HG02610 (cell line): ENCODE results near the gene GPRC5A.

Experiments used
- ATAC-seq: cut with Tn5 transposase; IDR thresholded peaks from one replicate; pipeline ENCODE4 v1.9.1; 2021; ENCODE audit warnings: mild to moderate bottlenecking, moderate library complexity; ENCODE audit not compliant: unreplicated experiment

GPRC5A gene

GRCh38 chr12:12883369-12884001, 7.9 kb upstream of the GPRC5A start:
- no peak for ATAC-seq

- ATAC-seq: no peak
These were observed 6.1 kb upstream of the GPRC5A start for GRCh38 chr12:12885096-12885792.

DNA sequence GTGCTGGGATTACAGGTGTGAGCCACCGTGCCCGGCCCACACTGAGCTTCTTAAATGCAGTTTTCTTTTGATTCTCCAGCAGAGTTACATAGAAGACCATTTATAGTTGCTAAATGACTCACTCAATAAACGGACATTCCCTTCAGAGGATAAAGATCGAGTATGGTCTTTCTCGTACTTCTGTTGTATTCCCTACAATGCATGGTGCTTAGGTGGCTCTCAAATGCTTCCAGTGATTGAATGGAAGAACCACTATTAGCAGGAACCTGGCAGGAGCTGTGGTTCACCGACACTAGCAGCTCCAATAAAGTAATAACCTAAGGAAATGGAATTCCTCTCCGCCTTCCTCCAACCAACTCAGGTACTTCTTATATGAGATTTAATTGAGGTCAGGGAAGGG, 3.9 kb upstream of the GPRC5A start:
- no peak for ATAC-seq

- no peak for ATAC-seq
These were observed 1.7 kb upstream of the GPRC5A start for GRCh38 chr12:12889701-12890100.

GRCh38 chr12:12890543-12891079, 751 bp upstream of the GPRC5A start:
- ATAC-seq: peak; percentile 65

DNA sequence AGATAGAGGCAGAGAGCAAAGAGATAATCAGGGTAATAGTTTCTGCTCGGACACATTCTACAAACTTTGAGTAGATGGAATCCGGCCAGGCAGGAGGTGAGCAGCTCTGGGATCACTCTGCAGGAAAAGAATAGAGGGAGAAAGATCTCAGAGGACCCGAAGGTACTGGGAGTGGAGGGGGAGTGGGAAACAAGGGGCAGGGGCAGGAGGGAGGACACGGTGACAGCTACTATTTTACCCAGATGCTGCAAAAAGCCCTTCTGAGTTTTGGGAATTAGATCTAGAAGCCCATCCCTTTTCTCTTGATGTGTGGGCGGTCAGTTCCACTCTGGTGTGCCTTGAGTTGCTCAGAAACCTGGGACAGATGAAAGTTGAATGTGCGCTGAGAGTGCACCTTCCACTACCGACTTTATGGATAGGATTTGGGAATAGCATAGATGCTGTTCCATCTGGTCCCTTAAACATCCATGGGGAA, 556 bp downstream of the GPRC5A start:
- ATAC-seq: no peak

DNA sequence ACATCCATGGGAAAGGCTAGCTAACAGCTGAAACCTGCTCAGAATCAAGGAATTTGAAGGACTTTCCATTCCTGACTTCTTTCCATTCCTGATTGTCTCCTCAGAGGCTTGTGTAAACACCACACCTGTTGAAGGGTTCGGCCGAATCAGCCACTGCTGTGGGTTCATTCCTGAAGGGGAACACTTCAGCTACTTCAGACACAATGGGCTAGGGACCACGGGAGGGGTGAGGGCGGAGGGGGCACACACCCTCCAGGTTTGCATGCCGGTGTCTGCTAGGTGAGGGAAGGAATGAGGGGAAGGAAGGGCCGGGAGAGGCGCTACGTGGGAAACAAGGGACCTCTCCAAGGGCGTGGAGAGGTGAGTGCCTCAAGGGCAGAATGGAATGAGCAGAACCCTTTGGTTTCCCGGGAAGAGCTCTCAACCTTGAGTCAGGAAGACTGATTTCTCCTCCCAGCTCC, 1.3 kb downstream of the GPRC5A start:
- ATAC-seq: no peak

- ATAC-seq: no peak
These were observed 2.1 kb downstream of the GPRC5A start for GRCh38 chr12:12893438-12893837.

GRCh38 chr12:12896260-12896659, 4.9 kb downstream of the GPRC5A start:
- ATAC-seq: no peak

GRCh38 chr12:12897302-12897701, 5.9 kb downstream of the GPRC5A start:
- ATAC-seq: no peak

GRCh38 chr12:12898136-12898717, 6.9 kb downstream of the GPRC5A start:
- ATAC-seq: no peak

GRCh38 chr12:12898911-12899511, 7.6 kb downstream of the GPRC5A start:
- no peak for ATAC-seq

- ATAC-seq: peak; percentile 93
These were observed 8.4 kb downstream of the GPRC5A start for GRCh38 chr12:12899530-12900380.

- no peak for ATAC-seq
These were observed 9.4 kb downstream of the GPRC5A start for GRCh38 chr12:12900786-12901157.

DNA sequence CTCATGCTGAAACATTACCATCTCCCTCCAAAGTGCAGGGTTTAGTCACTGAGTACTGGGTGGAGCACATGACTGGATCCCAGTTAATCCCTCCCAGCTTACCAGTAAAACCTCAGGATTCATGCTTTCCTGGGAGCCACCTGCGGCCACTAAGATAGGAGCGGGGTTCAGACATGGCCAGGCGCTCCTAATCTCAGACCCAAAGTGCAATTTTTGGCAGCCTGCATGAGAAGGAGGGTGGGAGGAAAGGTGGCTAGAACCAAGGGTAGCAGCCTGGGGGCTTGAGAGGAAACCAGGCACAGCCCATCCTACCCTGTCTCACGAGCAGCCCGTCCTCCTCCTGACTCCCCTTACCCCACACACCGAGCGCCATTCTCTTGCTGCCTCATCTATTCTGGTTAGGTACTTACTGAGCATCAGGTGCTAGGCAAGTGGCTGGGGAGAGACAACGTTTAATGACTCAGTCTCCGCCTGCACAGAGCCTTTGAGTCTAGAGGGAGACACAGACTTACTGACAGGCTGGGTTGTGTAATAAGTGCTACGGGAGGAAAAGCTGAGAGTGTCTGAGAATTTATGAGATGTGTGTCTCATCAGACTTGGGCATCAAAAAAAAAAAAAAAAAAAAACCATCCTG, 9.9 kb downstream of the GPRC5A start:
- no peak for ATAC-seq

GRCh38 chr12:12902036-12902435, 10.7 kb downstream of the GPRC5A start:
- ATAC-seq: no peak

GRCh38 chr12:12903642-12904609, 12.6 kb downstream of the GPRC5A start:
- ATAC-seq: no peak

DNA sequence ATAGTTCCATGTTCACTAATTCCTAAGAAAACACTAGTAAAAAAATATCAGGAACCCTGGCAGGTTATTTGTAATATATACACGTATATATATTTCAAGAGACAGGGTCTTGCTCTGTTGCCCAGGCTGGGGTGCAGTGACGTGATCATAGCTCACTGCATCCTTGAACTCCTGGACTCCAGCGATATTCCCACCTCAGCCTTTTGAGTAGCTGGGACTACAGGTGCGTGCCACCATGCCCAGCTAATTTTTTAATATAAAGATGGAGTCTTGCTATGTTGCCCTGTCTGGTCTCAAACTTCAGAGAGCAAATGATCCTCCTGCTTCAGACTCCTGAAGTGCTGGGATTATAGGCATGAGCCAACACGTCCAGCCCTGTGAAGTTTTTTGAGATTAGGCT, 16.2 kb downstream of the GPRC5A start:
- ATAC-seq: no peak

- no peak for ATAC-seq
These were observed 16.9 kb downstream of the GPRC5A start for GRCh38 chr12:12908252-12908651.
